Measurements from ENCODE around the gene HAPLN2. TPM values are rescaled to one million over a fixed set of nuclear protein-coding genes. Genes with fewer than 3 reads are reported as not detected.
A peak's percentile ranks its signal among the peaks of the same experiment; 100 is the strongest.
"Not testable (repeated sequence)": the region's sequence is repeated elsewhere in the genome, so short reads cannot be mapped to it uniquely, and the experiment has no call there.

Gene HAPLN2
- not detected in 2 replicates for total RNA-seq (2014; rRNA removed; shearing (Covaris generic); ENCODE audit: low replicate concordance)

- DNase-seq (ENCODE audit: low read depth) = no peak
- in situ Hi-C loops (cut with HindIII; ENCODE audit: low pct_unique_long_range_greater_than_20kb, low sequenced_read_pairs) = no loop called here
Observed at GRCh38 chr1:156618853-156619581, at the start of gene HAPLN2. HAPLN2 (plus strand) TSS chr1:156619415; CDS start chr1:156623491, 4,076 bp downstream.

GRCh38 chr1:156571261-156571852, 47.9 kb upstream of the HAPLN2 start:
- DNase-seq (ENCODE audit: low read depth) = peak; percentile 88
- in situ Hi-C loops (cut with HindIII; ENCODE audit: low pct_unique_long_range_greater_than_20kb, low sequenced_read_pairs) = no loop called here

- peak; percentile 78 for DNase-seq (ENCODE audit: low read depth)
- in situ Hi-C loops (cut with HindIII; ENCODE audit: low pct_unique_long_range_greater_than_20kb, low sequenced_read_pairs) = no loop called here
Observed at GRCh38 chr1:156571919-156572662, 47.1 kb upstream of the HAPLN2 start, which contains the start of gene IQGAP3. IQGAP3 (minus strand) TSS chr1:156572565; CDS start chr1:156572529, 36 bp downstream.

DNA sequence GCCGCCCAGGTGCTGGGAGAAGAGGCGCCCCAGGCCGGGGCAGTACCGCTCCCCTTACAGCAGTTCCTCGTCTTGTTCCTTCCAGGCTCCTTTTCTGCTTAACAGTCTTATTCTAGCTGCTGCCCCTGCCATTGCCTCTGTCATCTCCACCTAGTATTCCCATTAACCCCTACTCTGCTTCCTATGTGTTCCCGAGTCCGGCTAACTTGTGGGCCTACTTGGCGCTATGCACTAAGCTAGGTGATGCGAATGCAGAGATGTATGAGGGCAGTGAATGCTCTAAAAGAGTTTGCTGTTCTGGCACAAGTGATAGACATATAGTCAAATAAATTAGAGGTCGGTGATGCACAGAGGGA, 46.6 kb upstream of the HAPLN2 start:
- DNase-seq (ENCODE audit: low read depth) = no peak
- in situ Hi-C loops (cut with HindIII; ENCODE audit: low pct_unique_long_range_greater_than_20kb, low sequenced_read_pairs) = no loop called here

DNA sequence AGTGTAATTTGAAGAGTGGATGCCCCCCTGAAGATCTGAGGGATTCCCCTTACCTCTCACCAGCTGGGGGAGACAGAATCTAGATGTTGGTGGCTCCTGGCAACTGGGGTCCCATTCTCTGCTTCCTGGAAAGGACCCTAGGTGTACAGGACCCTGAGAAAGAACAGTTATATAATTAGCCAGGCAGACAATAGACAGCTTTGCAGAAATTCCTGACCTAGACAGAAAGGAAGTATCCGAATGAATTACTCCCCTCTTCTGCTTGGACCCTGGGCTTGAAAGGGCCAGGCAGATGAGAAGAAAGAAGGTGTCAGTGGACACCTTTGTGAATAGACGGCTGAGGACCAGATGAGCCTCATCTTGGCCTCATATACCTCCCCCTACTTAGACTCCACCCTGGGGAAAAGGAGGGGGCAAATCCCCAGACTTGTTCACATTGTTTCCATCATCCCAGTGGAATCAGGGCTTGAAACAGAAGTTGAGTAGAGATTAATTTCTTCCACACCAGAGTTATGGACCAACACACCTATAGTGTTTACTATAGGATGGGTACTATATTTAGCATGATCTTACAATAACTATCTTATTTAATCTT, 45.1 kb upstream of the HAPLN2 start:
- in situ Hi-C loops (cut with HindIII; ENCODE audit: low pct_unique_long_range_greater_than_20kb, low sequenced_read_pairs) = no loop called here
- no peak for DNase-seq (ENCODE audit: low read depth)

DNA sequence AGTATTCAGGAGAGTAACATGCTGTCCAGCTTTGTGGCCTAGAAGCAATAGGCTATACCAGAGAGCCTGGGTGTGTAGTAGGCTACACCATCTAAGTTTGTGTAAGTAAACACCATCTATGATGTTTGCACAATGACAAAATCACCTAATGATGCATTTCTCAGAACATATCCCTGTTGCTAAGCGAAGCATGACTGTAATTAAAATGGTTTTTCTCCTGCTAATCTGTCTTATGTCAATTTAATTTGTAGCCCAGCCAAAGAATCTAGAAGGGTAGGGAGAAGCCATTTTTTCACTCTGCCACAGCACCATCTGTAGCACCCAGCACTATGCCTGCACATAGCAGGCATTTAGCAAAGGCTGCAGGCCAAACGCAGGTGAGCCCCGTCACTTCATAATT, 41.7 kb upstream of the HAPLN2 start:
- in situ Hi-C loops (cut with HindIII; ENCODE audit: low pct_unique_long_range_greater_than_20kb, low sequenced_read_pairs) = no loop called here
- DNase-seq (ENCODE audit: low read depth) = no peak

- peak; percentile 37 for DNase-seq (ENCODE audit: low read depth)
- in situ Hi-C loops (cut with HindIII; ENCODE audit: low pct_unique_long_range_greater_than_20kb, low sequenced_read_pairs) = no loop called here
Observed at GRCh38 chr1:156578055-156578454, 41.2 kb upstream of the HAPLN2 start.

DNA sequence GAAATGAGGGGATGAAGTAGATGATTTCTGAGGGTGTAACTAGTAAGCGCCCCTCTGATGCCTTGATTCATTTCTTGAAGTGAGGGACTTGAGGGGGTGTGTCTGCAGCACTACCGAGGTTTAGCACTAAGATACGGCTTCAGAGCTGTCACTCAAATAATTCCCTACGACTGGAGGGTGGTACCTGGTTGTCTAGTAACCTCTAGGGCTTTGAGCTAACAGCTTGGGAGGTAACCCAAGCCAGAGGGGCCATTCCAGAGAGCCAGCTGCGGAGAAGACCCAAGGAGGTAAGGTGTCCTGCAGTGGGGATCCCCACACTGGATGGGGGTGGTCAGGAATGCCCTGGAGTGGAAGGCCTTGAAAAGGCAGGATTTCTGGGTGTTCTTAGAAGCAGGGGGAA, 39.7 kb upstream of the HAPLN2 start, which contains the start of gene TTC24:
TSS of gene TTC24 (plus strand) at position 252 of the 400 bp plus-strand sequence. CDS start 1,642 bp downstream, outside the sequence.
- no peak for DNase-seq (ENCODE audit: low read depth)
- in situ Hi-C loops (cut with HindIII; ENCODE audit: low pct_unique_long_range_greater_than_20kb, low sequenced_read_pairs) = no loop called here

DNA sequence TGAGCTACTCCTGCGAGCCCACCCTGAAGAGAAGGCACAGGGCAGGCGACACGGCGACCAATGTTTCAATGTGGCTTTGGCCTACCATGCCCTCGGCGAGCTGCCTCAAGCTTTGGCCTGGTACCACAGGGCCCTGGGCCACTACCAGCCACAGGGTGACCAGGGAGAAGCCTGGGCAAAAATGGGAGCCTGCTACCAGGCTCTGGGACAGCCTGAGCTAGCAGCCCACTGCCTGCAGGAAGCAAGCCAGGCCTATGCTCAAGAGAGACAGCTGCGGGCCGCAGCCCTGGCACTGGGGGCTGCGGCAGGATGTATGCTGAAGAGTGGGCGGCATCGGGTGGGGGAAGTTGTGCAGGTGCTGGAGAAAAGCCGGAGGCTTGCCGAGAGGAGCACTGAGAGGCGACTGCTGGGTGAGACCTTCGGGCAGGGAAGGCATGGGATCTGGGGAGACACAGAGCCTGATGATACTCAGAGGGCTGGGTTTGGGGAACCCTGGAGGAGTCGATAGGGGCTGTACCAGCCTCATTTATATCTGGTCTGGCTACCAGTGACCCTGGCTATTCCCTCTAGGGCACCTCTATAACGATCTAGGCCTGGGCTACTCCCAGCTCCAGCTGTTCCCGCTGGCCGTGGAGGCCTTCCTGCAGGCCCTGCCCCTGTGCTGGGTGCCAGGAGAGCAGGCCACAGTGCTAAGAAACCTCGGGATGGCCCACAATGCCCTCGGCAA, 37.4 kb upstream of the HAPLN2 start:
- in situ Hi-C loops (cut with HindIII; ENCODE audit: low pct_unique_long_range_greater_than_20kb, low sequenced_read_pairs) = no loop called here
- DNase-seq (ENCODE audit: low read depth) = no peak

GRCh38 chr1:156582388-156583017, 36.7 kb upstream of the HAPLN2 start:
- DNase-seq (ENCODE audit: low read depth) = no peak
- in situ Hi-C loops (cut with HindIII; ENCODE audit: low pct_unique_long_range_greater_than_20kb, low sequenced_read_pairs) = no loop called here

GRCh38 chr1:156583821-156584622, 35.2 kb upstream of the HAPLN2 start:
- peak; percentile 87 for DNase-seq (ENCODE audit: low read depth)
- in situ Hi-C loops (cut with HindIII; ENCODE audit: low pct_unique_long_range_greater_than_20kb, low sequenced_read_pairs) = no loop called here

DNA sequence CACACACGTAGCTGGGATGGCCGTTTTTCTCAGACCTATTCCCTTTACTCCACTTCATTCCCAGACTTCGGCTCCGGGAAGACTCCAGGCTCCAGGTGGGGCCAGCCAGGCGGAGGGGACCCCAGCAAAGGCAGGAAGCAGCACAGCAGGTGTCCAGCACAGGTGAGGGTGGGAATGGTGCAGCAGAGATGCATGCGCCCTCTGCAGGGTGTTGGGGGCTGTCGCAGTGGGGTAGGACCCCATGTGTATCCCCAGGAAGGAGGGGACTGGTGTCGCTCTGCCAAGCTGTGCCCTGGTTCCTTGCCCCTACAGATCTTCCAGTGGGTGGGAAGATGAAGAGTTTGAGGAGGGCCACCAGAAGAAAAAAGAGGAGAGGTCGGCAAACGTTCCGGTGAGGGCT, 34.4 kb upstream of the HAPLN2 start:
- DNase-seq (ENCODE audit: low read depth) = no peak
- in situ Hi-C loops (cut with HindIII; ENCODE audit: low pct_unique_long_range_greater_than_20kb, low sequenced_read_pairs) = no loop called here

GRCh38 chr1:156586323-156586722, 32.9 kb upstream of the HAPLN2 start:
- DNase-seq (ENCODE audit: low read depth) = no peak
- in situ Hi-C loops (cut with HindIII; ENCODE audit: low pct_unique_long_range_greater_than_20kb, low sequenced_read_pairs) = no loop called here

GRCh38 chr1:156586892-156587477, 32.2 kb upstream of the HAPLN2 start:
- no peak for DNase-seq (ENCODE audit: low read depth)
- in situ Hi-C loops (cut with HindIII; ENCODE audit: low pct_unique_long_range_greater_than_20kb, low sequenced_read_pairs) = no loop called here

GRCh38 chr1:156587927-156588326, 31.3 kb upstream of the HAPLN2 start:
- DNase-seq (ENCODE audit: low read depth); in situ Hi-C loops (cut with HindIII; ENCODE audit: low pct_unique_long_range_greater_than_20kb, low sequenced_read_pairs): not testable (repeated sequence)

DNA sequence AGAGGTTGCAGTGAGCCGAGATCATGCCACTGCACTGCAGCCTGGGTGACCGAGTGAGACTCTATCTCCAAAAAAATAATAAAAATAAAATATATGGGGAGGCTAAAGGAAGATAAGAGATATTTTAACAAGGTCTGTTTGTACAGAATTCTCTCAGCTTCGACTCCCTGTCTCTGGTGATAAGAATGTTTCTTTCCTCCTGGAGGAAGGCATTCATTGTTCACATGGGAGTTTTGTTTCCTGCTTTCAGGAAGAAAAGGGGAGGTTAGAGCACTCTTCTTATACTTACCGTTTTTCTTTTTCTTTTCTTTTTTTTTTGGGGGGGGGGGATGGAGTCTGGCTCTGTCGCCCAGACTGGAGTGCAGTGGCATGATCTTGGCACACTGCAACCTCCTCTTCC, 29.7 kb upstream of the HAPLN2 start:
- DNase-seq (ENCODE audit: low read depth) = no peak
- in situ Hi-C loops (cut with HindIII; ENCODE audit: low pct_unique_long_range_greater_than_20kb, low sequenced_read_pairs) = no loop called here
